Endothelial cell of umbilical vein (primary cell): ENCODE measurements around the gene TMEM225B.

Experiments used
- CTCF ChIP-seq, 2 donors: IDR thresholded peaks; 1 replicate in 1 of 2; 2 replicates in 1 of 2; pipeline ENCODE4 v1.5.1; 2011; ENCODE audit warnings: low read length in 2 of 2, mild to moderate bottlenecking in 2 of 2, moderate library complexity in 2 of 2, control low read depth in 1 of 2, inconsistent platforms in 1 of 2, low read depth in 1 of 2; ENCODE audit not compliant: insufficient read depth in 1 of 2; ENCODE audit errors: extremely low read depth in 1 of 2
- EZH2 ChIP-seq: IDR thresholded peaks from 2 replicates; pipeline ENCODE4 v1.6.1; 2012; ENCODE audit warnings: borderline replicate concordance, low read depth, mild to moderate bottlenecking, moderate library complexity, low read length, inconsistent platforms; ENCODE audit not compliant: severe bottlenecking
- JUN ChIP-seq: IDR thresholded peaks from 2 replicates; pipeline ENCODE4 v1.6.1; 2011; ENCODE audit warnings: borderline replicate concordance, low read depth; ENCODE audit not compliant: insufficient read length, insufficient read depth
- MAX ChIP-seq: IDR thresholded peaks from 2 replicates; pipeline ENCODE4 v1.6.1; 2011; ENCODE audit not compliant: insufficient read depth, insufficient read length
- MYC ChIP-seq: IDR thresholded peaks from one replicate; pipeline ENCODE4 v1.6.1; 2011; ENCODE audit warnings: mild to moderate bottlenecking, low read depth, low read length
- POLR2A ChIP-seq: IDR thresholded peaks from 2 replicates; pipeline ENCODE4 v1.6.1; 2012; ENCODE audit warnings: low read depth, mild to moderate bottlenecking, control low read depth, low read length
- POLR2AphosphoS5 ChIP-seq: IDR thresholded peaks from 2 replicates; pipeline ENCODE4 v1.6.1; 2012; ENCODE audit warnings: low read depth, mild to moderate bottlenecking, control low read depth, low read length, moderate library complexity; ENCODE audit not compliant: insufficient read depth

- TF ChIP-seq CTCF (IDR thresholded peaks at IDR 0.05; ENCODE audit: extremely low read depth in 1 of 2, insufficient read depth in 1 of 2, low read depth in 1 of 2, low read length in 2 of 2) (no peak), MAX (no peak), POLR2A (no peak), POLR2AphosphoS5 (no peak), EZH2 (no peak), JUN (no peak), MYC (no peak)
Observed at GRCh38 chr7:99626661-99627060, 28.6 kb downstream of the TMEM225B start.
